AG20443 (cell line): ENCODE results near the gene KIF22.
A peak's percentile ranks its signal among the peaks of the same experiment; 100 is the strongest.

ENCODE experiments used
- DNase-seq: peaks from one replicate; pipeline ENCODE4 v3.0.0; 2012; ENCODE audit warnings: low spot score, mixed read lengths

The KIF22 gene

DNA sequence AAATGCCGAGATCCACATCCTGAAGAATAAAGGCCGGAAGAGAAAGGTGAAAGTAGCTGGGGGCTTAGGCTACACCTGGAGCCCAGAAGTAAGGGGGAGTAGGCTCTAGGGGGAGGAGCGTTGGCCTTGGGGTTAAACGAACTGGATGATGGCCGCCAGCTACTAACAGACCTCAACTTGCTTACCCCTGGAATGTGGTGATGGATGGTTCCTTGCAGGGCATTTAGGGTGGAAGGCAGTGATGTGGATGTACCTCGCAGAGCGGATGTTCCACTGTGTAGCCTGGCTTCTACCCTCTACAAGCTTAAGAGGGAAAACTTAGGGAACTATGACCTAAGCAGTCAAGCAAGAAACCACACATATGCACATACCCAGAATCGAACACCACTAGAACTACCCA lies 13.5 kb downstream of the KIF22 start:
- no peak for DNase-seq

GRCh38 chr16:29804455-29805231 lies 14.1 kb downstream of the KIF22 start:
- DNase-seq: no peak

DNA sequence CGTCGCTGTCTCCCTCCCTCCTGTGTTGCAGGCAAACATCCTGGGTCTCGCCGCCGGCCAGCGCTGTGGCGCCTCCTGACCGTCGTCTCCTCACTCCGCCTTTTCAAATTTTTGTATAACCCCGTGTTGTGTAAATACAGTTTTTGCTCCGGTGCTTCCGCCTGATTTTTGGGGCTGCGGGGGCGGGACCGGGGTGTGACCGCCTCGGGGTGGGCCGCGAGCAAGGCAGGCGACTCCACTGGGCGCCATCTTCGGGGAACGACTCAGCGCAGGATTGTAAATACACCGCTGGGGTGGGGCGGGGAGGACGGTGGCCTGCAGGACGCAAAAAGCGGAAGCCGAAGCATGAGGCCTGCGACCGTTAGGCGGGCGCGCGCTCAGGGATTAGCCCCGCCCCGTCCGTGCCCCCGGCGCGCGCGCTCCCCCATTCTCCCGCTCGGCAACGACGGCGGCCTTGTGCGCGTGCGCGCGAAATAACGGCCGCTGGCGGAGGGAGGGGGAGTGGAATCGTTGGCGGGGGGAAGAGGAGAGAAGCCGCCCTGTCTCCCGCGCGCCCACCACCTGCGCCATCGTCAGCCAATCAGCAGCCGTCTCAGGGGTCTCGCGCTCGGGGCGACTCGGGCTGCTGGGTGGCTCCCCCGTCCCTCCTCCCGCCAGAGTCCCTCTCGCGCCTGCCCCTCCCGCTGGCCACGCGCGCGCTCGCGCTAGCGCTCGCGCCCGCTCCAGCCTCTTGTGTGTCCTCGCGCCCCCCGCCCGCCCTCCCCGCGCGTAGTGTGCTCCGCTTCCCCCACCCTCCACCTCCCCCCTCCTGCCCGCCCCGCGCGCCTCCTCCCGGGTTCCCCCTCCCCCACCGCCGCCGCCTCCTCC lies 14.9 kb downstream of the KIF22 start:
- DNase-seq: peak; percentile 95

- peak; percentile 93 for DNase-seq
Measured at GRCh38 chr16:29806099-29806579, 15.6 kb downstream of the KIF22 start, which contains the start of gene MAZ. Gene MAZ (plus strand): TSS chr16:29806529. CDS start chr16:29806702, 173 bp downstream.

DNA sequence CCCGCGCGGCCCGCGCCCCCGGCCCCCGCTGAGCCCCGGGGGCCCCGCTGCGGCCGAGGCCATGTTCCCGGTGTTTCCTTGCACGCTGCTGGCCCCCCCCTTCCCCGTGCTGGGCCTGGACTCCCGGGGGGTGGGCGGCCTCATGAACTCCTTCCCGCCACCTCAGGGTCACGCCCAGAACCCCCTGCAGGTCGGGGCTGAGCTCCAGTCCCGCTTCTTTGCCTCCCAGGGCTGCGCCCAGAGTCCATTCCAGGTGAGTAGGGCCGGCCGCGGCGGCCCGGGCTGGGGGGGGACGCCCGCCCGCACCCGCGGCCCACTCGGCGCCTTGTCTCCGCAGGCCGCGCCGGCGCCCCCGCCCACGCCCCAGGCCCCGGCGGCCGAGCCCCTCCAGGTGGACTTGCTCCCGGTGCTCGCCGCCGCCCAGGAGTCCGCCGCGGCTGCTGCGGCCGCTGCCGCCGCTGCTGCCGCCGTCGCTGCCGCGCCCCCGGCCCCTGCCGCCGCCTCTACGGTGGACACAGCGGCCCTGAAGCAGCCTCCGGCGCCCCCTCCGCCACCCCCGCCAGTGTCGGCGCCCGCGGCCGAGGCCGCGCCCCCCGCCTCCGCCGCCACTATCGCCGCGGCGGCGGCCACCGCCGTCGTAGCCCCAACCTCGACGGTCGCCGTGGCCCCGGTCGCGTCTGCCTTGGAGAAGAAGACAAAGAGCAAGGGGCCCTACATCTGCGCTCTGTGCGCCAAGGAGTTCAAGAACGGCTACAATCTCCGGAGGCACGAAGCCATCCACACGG lies 16.3 kb downstream of the KIF22 start:
- DNase-seq: no peak

GRCh38 chr16:29807426-29808218 lies 17.1 kb downstream of the KIF22 start:
- peak; percentile 72 for DNase-seq

DNA sequence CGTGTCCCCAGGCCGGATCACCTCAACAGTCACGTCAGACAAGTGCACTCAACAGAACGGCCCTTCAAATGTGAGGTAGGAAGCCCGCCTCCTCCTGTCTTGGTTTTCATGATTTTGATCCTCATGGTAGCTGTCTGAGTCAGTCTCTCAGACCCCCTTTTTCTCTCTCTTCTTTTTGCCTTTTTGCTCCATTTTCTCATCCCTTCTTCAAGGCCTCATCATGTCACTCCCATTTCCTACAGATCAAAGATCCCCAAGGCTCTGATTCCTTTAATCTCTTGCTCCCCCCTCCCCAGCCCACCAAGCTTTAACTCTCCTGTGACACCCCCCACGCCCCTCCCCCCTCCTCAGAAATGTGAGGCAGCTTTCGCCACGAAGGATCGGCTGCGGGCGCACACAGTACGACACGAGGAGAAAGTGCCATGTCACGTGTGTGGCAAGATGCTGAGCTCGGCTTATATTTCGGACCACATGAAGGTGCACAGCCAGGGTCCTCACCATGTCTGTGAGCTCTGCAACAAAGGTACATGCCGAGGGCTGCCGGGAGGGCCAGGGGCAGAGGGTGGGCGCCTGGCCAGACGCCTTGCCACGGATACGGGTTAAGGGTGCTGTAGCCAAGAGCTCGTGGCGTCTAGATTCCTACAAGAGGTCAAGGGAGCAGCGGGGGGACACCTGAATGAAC lies 17.8 kb downstream of the KIF22 start:
- no peak for DNase-seq

- no peak for DNase-seq
Measured at GRCh38 chr16:29809031-29809747, 18.6 kb downstream of the KIF22 start.

- DNase-seq: no peak
Measured at GRCh38 chr16:29809850-29810698, 19.5 kb downstream of the KIF22 start.

GRCh38 chr16:29810699-29811169 lies 20.2 kb downstream of the KIF22 start:
- no peak for DNase-seq

GRCh38 chr16:29811170-29811895 lies 20.8 kb downstream of the KIF22 start:
- DNase-seq: peak; percentile 87

- peak; percentile 24 for DNase-seq
Measured at GRCh38 chr16:29811896-29812665, 21.5 kb downstream of the KIF22 start, which contains the start of gene PRRT2. Gene PRRT2 (plus strand): TSS chr16:29812193. CDS start chr16:29813055, 862 bp downstream.

DNA sequence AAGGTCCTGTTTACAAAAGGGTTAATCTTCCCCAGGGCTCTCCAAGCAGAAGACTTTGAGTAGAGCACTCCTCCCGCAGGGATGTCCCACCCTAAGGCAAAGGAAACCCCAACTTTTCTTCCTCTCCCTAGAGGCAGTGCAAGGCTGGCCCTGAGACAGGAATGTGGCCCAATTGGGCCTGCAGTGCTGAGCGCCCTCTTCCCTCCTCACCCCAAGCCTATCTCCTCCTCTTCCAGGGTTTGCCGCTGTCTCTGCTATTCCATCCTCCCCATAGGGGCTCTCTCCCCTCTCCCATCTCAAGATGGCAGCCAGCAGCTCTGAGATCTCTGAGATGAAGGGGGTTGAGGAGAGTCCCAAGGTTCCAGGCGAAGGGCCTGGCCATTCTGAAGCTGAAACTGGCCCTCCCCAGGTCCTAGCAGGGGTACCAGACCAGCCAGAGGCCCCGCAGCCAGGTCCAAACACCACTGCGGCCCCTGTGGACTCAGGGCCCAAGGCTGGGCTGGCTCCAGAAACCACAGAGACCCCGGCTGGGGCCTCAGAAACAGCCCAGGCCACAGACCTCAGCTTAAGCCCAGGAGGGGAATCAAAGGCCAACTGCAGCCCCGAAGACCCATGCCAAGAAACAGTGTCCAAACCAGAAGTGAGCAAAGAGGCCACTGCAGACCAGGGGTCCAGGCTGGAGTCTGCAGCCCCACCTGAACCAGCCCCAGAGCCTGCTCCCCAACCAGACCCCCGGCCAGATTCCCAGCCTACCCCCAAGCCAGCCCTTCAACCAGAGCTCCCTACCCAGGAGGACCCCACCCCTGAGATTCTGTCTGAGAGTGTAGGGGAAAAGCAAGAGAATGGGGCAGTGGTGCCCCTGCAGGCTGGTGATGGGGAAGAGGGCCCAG lies 22.4 kb downstream of the KIF22 start:
- no peak for DNase-seq

DNA sequence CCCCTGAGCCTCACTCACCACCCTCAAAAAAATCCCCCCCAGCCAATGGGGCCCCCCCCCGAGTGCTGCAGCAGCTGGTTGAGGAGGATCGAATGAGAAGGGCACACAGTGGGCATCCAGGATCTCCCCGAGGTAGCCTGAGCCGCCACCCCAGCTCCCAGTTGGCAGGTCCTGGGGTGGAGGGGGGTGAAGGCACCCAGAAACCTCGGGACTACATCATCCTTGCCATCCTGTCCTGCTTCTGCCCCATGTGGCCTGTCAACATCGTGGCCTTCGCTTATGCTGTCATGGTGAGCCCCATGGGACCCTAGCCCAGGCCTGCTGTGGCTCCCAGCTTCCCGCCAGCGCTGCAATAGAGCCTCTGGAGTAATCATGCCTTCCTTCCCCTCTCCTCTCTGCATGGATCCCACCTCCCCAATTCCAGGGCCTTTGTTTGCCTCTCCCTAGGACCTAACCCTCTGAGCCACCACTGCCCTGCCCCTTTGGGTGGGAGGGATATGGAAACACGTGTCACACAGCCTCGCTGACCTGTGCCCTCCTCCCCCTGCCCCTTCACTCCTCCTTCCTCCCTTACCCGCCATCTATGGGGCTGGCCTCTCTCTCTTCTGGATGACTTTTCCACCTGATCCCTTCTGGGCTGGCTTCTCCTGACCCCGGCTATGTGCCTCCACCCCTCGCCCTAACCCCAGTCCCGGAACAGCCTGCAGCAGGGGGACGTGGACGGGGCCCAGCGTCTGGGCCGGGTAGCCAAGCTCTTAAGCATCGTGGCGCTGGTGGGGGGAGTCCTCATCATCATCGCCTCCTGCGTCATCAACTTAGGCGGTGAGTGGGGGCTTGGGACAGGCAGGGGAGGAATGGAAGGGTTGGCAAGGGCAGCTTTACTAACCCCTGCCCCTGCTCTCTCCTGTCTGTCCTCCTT lies 23.4 kb downstream of the KIF22 start:
- no peak for DNase-seq

- no peak for DNase-seq
Measured at GRCh38 chr16:29814592-29814991, 24.0 kb downstream of the KIF22 start.
